HG03460 (cell line): ENCODE data around the gene MBNL1.
"Not testable (repeated sequence)": the region's sequence is repeated elsewhere in the genome, so short reads cannot be mapped to it uniquely, and the experiment has no call there.

Experiments
- ATAC-seq: cut with Tn5 transposase; IDR thresholded peaks from one replicate; pipeline ENCODE4 v1.9.1; 2021; ENCODE audit not compliant: unreplicated experiment

MBNL1 gene

GRCh38 chr3:152346058-152346457 lies 77.3 kb downstream of the MBNL1 start:
- ATAC-seq = no peak

GRCh38 chr3:152346740-152347139 lies 78.0 kb downstream of the MBNL1 start:
- ATAC-seq = no peak

GRCh38 chr3:152348436-152349177 lies 79.9 kb downstream of the MBNL1 start:
- ATAC-seq = no peak

- ATAC-seq = no peak
Measured at GRCh38 chr3:152349392-152349791, 80.7 kb downstream of the MBNL1 start.

GRCh38 chr3:152350139-152350538 lies 81.4 kb downstream of the MBNL1 start:
- no peak for ATAC-seq

DNA sequence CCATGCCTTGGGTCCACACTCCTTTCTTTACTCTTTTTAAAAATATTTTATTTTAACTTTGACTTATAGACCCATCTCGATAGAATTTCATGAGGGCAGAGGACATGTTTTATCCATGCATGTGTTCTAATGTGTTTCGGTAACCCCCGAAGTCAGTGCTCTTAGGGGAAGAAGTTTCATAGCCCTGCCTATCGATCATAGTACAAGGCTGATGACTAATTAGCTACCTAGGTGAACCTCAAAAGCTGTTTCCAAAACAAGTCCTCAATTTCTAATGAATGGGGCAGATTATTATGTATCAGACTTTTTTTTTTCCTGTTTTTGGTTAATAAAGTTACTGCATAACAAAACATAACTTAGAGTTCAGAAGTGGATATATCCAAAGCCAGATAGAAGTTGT lies 82.0 kb downstream of the MBNL1 start:
- ATAC-seq = no peak

- no peak for ATAC-seq
Measured at GRCh38 chr3:152352554-152352953, 83.8 kb downstream of the MBNL1 start.

DNA sequence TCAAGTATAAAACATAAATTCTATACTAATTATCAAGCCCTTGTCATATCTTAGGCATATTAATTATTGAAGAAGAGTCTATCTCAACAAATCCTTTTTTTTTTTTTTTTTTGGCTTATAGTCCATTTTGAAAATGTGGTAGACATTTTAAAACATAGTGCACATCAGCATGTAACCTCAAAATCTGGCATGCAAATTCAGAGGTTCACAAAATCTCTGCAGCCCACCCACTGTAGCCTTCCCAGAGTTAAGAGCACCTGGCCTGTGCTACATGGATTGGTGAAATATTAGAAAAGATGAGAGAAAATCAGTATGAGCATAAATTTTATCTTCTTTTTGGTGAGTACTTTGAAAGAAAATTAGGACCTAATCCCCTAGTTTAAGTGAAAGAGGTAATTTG lies 84.8 kb downstream of the MBNL1 start:
- ATAC-seq = no peak

GRCh38 chr3:152355744-152356665 lies 87.3 kb downstream of the MBNL1 start:
- no peak for ATAC-seq

DNA sequence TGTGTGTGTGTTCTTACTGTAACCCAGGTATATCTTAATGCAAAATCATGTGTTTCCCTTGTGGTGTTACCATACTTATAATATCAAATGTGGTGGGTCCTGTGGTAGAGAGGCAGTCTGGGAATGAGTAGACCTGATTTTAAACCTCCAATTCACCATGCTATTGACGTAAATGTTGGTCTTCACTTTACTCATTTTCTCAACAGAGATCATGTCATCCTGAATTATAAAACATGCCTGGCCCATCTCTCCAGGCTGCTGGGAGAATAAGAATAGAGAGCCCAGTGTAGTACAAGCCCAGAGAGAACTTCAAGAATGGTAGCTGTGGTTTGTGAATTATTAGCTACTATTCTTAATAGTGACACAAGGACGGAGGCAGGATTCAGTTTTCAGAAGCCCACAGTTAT lies 88.1 kb downstream of the MBNL1 start:
- peak; percentile 72 for ATAC-seq

DNA sequence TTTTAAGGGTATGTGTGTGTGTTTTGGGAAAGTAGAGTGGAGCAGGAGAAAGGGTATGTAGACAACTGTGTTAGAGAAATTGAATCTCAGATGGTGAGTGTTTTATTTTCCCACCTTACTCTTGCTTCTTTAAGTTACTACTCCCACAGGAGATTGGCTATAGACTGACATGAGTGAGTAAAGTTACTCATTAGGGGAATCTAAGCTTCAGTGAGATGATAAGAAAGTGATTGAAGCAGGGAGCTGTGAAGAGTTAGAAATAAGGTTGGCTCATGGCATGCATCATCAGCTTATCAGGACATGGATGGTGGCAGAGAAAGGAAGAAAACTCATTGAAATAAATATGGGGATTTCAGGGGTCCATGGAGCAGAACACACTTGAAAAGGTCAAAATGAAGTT lies 88.9 kb downstream of the MBNL1 start:
- ATAC-seq = no peak

GRCh38 chr3:152359385-152360248 lies 90.9 kb downstream of the MBNL1 start:
- no peak for ATAC-seq

- ATAC-seq = no peak
Measured at GRCh38 chr3:152360302-152360701, 91.6 kb downstream of the MBNL1 start.

- ATAC-seq = no peak
Measured at GRCh38 chr3:152360966-152361365, 92.2 kb downstream of the MBNL1 start.

DNA sequence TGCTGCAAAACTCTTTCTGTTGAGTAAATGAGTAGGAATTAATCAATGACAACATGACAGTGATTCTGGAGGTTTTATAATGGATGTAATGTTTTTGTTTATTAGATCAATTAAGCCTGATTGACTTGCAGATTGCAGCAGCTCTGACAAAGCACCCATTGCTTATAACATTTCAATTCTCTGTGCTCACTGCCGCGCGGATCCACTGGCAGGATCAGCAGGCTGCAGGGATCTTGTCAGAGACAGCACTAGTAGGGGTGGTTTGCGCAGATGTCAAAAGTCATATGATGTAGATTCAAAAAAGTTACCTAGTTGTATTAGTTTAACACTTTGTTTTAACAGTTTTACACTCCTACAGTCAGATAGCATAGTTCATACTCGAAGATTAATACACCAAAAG lies 93.4 kb downstream of the MBNL1 start:
- no peak for ATAC-seq

- ATAC-seq = no peak
Measured at GRCh38 chr3:152364237-152364636, 95.5 kb downstream of the MBNL1 start.

- no peak for ATAC-seq
Measured at GRCh38 chr3:152365126-152365525, 96.4 kb downstream of the MBNL1 start.

- ATAC-seq = no peak
Measured at GRCh38 chr3:152365766-152366593, 97.3 kb downstream of the MBNL1 start.

- not testable (repeated sequence) for ATAC-seq
Measured at GRCh38 chr3:152367192-152367591, 98.5 kb downstream of the MBNL1 start.

DNA sequence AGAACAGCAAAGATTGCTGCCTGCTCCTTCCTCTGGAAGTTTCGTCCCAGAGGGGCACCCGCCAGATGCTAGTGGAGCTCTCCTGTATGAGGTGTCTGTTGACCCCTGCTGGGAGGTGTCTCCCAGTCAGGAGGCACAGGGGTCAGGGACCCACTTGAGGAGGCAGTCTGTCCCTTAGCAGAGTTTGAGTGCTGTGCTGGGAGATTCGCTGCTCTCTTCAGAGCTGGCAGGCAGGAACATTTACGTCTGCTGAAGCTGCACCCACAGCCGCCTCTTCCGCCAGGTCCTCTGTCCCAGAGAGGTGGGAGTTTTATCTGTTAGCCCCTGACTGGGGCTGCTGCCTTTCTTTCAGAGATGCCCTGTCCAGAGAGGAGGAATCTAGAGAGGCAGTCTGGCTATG lies 103.9 kb downstream of the MBNL1 start:
- not testable (repeated sequence) for ATAC-seq
